C4-2B (cell line): ENCODE measurements around the gene LTBP1.

Experiments
- H3K27ac ChIP-seq: fragments of 450-650 bp; 2 replicates; pipeline ENCODE4 v1.5.1; 2017
- ZFX ChIP-seq: fragments of 450-650 bp; IDR thresholded peaks from 2 replicates; pipeline ENCODE4 v1.6.1; 2017
- TF ChIP-seq, protein P1 (sequence below): fragments of 450-650 bp; conservative IDR thresholded peaks from 2 replicates; pipeline ENCODE4 v1.5.1; 2017; ENCODE audit warnings: mild to moderate bottlenecking

LTBP1 gene

DNA sequence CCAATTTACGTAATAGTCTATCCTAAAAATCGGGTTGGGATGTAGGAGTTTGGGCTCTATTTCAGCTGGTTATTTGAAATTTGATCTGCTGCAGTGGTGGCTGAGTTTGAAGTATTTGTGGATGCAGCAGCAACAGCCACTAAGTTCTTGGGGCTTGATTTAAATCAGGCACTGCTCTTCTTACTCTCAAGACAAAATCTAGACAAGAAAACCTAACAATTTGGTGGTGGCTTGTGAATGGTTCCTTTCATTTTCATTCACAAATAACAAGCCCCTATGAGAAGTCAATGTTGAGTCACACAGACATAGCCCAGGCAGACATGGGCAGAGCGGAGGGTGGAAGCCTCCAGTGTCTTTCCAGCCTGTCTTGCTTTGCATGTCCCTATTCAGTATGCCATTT is 199.3 kb downstream of the LTBP1 start:
- TF ChIP-seq ZFX = no peak
- TF ChIP-seq, protein P1, sequence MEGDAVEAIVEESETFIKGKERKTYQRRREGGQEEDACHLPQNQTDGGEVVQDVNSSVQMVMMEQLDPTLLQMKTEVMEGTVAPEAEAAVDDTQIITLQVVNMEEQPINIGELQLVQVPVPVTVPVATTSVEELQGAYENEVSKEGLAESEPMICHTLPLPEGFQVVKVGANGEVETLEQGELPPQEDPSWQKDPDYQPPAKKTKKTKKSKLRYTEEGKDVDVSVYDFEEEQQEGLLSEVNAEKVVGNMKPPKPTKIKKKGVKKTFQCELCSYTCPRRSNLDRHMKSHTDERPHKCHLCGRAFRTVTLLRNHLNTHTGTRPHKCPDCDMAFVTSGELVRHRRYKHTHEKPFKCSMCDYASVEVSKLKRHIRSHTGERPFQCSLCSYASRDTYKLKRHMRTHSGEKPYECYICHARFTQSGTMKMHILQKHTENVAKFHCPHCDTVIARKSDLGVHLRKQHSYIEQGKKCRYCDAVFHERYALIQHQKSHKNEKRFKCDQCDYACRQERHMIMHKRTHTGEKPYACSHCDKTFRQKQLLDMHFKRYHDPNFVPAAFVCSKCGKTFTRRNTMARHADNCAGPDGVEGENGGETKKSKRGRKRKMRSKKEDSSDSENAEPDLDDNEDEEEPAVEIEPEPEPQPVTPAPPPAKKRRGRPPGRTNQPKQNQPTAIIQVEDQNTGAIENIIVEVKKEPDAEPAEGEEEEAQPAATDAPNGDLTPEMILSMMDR = no peak
- H3K27ac ChIP-seq = no peak overlapping the region

DNA sequence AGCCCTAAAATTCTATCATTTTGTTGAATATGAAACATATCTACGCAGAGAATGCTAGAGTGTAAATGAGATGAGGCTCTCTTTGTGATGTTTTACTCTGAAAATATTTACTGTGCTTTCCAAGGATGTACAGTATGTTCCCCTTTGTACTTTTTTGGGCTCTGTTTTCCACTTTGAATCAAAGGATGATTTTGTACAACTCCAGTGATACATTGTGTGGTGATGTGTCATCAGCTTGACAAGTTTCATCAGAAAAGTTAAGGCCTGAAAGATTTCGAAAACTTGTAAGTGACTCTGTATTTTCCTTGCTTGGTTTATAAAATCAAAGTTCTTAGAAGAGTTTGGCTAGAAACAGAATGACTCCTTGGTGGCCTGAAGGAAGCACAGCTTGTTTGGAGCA is 206.3 kb downstream of the LTBP1 start:
- H3K27ac ChIP-seq = no peak overlapping the region
- no peak for TF ChIP-seq ZFX
- TF ChIP-seq, protein P1 = no peak

DNA sequence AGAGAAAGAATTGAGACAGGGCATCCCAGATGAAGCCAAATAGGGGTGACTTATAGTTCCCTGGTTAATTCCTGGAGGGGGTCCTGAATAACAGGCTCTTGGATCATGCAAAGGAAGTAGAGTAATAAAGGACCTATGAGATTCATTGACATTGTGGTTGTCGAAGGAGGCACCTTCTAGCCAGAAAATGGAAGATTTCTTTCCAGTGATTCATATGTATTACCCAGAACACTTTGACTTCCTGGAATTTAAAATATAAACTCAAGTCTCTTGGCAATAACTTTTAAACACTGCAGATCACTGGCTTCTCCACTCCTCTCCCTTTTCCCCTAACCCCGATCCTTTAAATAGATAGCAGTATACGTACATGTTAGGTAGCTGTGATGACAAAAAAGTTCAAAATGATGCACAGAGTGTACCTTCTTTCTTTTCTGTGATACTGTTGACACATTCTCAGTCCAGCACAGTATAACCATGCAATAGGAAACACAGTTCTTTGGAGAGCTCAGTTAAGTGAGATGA is 211.8 kb downstream of the LTBP1 start:
- no peak overlapping the region for H3K27ac ChIP-seq
- TF ChIP-seq, protein P1 = no peak
- no peak for TF ChIP-seq ZFX

DNA sequence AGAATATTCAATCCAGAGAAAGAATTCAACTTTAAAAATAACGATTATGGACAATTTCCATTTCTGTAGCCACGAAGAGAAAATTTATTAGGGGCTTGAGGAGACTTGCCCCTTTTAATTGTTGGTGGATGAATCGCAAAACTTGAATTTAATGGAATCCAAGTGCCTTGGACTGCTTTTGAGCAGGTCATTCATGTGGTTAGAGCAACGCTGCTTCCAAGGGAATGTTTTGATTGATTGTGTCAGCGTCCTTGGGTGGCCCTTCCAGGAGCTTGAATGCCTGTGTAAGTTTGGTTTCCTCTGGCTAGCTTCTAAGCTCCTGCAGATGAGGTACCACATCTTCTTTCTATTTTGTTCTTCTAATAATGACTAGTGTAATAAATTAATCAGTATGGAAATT is 213.4 kb downstream of the LTBP1 start:
- TF ChIP-seq ZFX = no peak
- TF ChIP-seq, protein P1 = no peak
- no peak overlapping the region for H3K27ac ChIP-seq

DNA sequence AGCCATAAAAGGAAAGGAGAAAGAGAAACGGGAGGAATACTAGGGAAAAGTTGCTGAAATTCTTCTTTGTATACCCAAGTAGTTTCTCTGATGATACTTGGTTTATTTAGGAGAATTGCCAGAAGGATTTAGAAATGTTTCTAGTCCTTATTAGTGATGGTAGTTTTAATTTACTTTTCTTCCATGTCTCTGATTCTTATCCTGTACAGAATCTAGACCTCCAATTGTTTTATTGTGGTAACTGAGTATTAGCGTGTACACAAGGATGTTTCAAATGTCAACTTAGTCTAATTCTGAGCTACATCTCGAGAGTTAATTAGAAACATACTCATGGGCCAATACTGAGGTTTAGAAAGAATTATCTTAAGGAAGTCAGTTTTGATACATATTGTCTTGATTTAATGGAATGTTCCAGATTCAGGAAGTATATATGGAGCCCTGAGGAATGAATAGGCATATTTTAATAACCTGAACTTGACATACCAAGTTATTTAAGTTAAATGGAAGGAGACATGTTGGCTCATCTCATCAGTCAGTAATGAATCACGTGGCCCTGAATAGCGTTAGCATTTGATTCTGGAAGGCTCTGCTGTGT is 219.6 kb downstream of the LTBP1 start:
- H3K27ac ChIP-seq = peak overlapping the region; percentile 49; the same call in 1 of the 2 replicates

DNA sequence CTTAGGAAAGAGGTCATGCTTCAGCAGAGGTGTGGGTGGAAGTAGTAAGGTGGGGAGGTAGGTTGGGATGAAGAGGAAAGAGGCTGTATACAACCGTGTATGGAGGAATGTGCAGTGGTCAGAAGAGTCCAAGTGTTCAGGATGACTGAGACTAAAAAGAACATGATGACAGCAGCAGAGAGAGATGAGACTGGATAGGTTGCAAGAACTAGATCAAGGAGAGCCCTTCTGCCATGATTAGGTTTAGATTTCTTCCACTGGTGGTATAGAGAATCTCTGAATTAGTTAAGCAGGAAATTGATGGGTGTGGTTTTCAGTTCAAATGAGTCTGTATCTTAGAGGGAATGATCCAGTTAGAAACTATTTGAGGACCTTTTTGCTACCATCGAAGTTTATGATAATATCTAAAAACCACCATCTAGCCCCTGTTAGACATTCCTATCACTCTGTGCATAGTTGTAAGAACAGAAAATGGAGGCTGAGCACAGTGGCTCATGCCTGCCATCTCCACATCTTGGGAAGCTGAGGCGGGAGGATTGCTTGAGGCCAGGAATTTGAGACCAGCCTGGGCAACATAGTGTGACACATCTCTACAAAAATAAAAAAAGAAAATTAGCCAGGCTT is 221.0 kb downstream of the LTBP1 start:
- TF ChIP-seq, protein P1 = no peak
- no peak for TF ChIP-seq ZFX
- H3K27ac ChIP-seq = no peak overlapping the region

More for the DNA sequence above, 219.6 kb downstream of the LTBP1 start:
- TF ChIP-seq, protein P1 = no peak
- TF ChIP-seq ZFX = no peak

DNA sequence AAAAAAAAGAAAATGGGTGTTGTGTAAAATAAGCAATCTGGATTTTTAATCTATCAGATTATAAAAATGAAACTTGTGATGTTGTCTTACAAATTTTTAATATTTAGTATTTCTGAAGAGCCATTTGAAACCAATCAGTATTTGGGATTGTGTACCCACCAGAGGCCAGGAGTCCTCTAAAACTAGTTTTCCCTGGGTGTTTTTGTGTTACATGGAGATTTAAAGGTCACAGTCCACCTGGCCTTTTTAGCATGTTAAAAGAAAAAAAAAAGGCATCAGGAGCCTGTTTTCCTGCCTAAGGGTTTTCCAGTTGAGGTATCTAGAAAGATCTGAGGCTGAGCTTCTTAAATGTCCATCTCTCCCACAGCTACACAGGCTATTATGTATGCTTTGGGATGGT is 221.7 kb downstream of the LTBP1 start:
- no peak for TF ChIP-seq ZFX
- TF ChIP-seq, protein P1 = no peak
- H3K27ac ChIP-seq = no peak overlapping the region
